HepG2 (cell line): ENCODE results near the gene TXNL4B. TPM values are rescaled to one million over a fixed set of nuclear protein-coding genes. Genes with fewer than 3 reads are reported as not detected.

Experiments
- GMEB2 ChIP-seq: IDR thresholded peaks from 2 replicates; pipeline ENCODE4 v1.6.1; 2016; ENCODE audit warnings: missing biosample characterization, missing genetic modification reagents, low read depth
- PAX8 ChIP-seq: sonication (generic); formaldehyde crosslinking; IDR thresholded peaks from 2 replicates; pipeline ENCODE4 v1.8.0; 2022; ENCODE audit warnings: mild to moderate bottlenecking, missing genetic modification reagents, borderline replicate concordance
- ZFAT ChIP-seq: sonication (generic); formaldehyde crosslinking; conservative IDR thresholded peaks from 2 replicates; pipeline ENCODE4 v1.8.1; 2023; ENCODE audit warnings: missing genetic modification reagents, inconsistent platforms
- ZNF407 ChIP-seq: sonication (generic); formaldehyde crosslinking; IDR thresholded peaks from one replicate; pipeline ENCODE4 v1.5.1; 2020; ENCODE audit warnings: mild to moderate bottlenecking, missing genetic modification reagents; ENCODE audit errors: not compliant biosample characterization
- polyA plus RNA-seq, 8 experiments: library from polyadenylated mRNA; depleted of rRNA in 3 of 8; stranded (reverse) in 7 of 8; unstranded in 1 of 8; fragments of >200 nt; fragmentation: Illumina TruSeq in 4 of 8; extraction: Trizol in 4 of 8; gene quantifications; 2 replicates each; pipeline versions ENCODE4 v1.2.1 to v1.2.3, GENCODE V29; 2011 to 2016; ENCODE audit warnings: low read depth in 4 of 8, missing spikeins in 1 of 8, mixed read lengths in 1 of 8; ENCODE audit not compliant: insufficient read depth in 1 of 8
- total RNA-seq, 5 experiments: library from RNA; depleted of rRNA; stranded (reverse); fragments of >200 nt; fragmentation: Illumina TruSeq; extraction: Trizol; gene quantifications; 2 replicates each; pipeline ENCODE4 v1.2.3, GENCODE V29; 2016; ENCODE audit warnings: low read depth in 1 of 5

TXNL4B gene
- total and polyA plus RNA-seq, 2 of the 13 experiments (the other 11 are each of a cell fraction or from before 2014, with no cell fraction given): 17.4 to 18.3 TPM

- TF ChIP-seq ZFAT (CRISPR knock-in tag): no peak
- no peak for TF ChIP-seq ZNF407
- no peak for TF ChIP-seq GMEB2
- no peak for TF ChIP-seq PAX8
Observed at GRCh38 chr16:72064361-72064894, 29.0 kb downstream of the TXNL4B start (continued).
